CD14-positive monocyte (primary cell): Measurements from ENCODE around the gene TUBB4B. TPM values are rescaled to one million over a fixed set of nuclear protein-coding genes. Genes with fewer than 3 reads are reported as not detected.

Experiments used
- DNase-seq, 3 donors: peaks; one replicate each; pipeline ENCODE4 v3.0.0-alpha.2; 2011 to 2022
- H2AFZ ChIP-seq: 2 replicates; pipeline ENCODE4 v1.6.0; 2012; ENCODE audit warnings: mild to moderate bottlenecking, low read depth, low read length, inconsistent platforms; ENCODE audit not compliant: insufficient read depth, poor library complexity, severe bottlenecking
- H3K27ac ChIP-seq, 2 donors: 1 replicate in 1 of 2; 2 replicates in 1 of 2; pipeline ENCODE4 v1.5.1; 2012 to 2013; ENCODE audit warnings: low read length in 2 of 2, control low read depth in 1 of 2, inconsistent platforms in 1 of 2, low read depth in 1 of 2, mild to moderate bottlenecking in 1 of 2
- H3K27me3 ChIP-seq, 2 donors: one replicate each; pipeline versions ENCODE4 v1.6.0 to v1.6.1; 2011 to 2013; ENCODE audit warnings: low read length in 2 of 2; ENCODE audit not compliant: control insufficient read depth in 2 of 2, insufficient read depth in 2 of 2
- H3K36me3 ChIP-seq, 2 donors: replicated peaks in 1 of 2; 1 replicate in 1 of 2; 2 replicates in 1 of 2; pipeline versions ENCODE4 v1.5.1 to v1.6.1; 2012 to 2013; ENCODE audit warnings: low read length in 2 of 2, control low read depth in 1 of 2, inconsistent platforms in 1 of 2, mild to moderate bottlenecking in 1 of 2; ENCODE audit not compliant: insufficient read depth in 2 of 2, control insufficient read depth in 1 of 2
- H3K4me1 ChIP-seq, 2 donors: 1 replicate in 1 of 2; 2 replicates in 1 of 2; pipeline versions ENCODE4 v1.5.1 to v1.6.1; 2012 to 2013; ENCODE audit warnings: low read length in 2 of 2, control low read depth in 1 of 2, inconsistent platforms in 1 of 2, mild to moderate bottlenecking in 1 of 2, moderate library complexity in 1 of 2; ENCODE audit not compliant: insufficient read depth in 2 of 2, control insufficient read depth in 1 of 2
- H3K4me2 ChIP-seq: replicated peaks from 2 replicates; pipeline ENCODE3; 2012; ENCODE audit warnings: low read length, moderate library complexity, mild to moderate bottlenecking; ENCODE audit not compliant: poor library complexity, severe bottlenecking; ENCODE audit errors: extremely low read depth
- H3K4me3 ChIP-seq, 3 experiments: fragments of 200-600 bp in 1 of 3; sonication (generic) in 1 of 3; replicated peaks in 1 of 3; 1 replicate in 2 of 3; 2 replicates in 1 of 3; pipeline ENCODE4 v1.5.1; 2011 to 2013; ENCODE audit warnings: low read length in 3 of 3, mild to moderate bottlenecking in 3 of 3, control low read depth in 2 of 3, low read depth in 2 of 3, inconsistent platforms in 1 of 3, moderate library complexity in 1 of 3
- H3K79me2 ChIP-seq: 2 replicates; pipeline ENCODE4 v1.6.0; 2012; ENCODE audit warnings: mild to moderate bottlenecking, control low read depth, inconsistent platforms, low read length, moderate library complexity; ENCODE audit not compliant: insufficient read depth
- H3K9ac ChIP-seq: 2 replicates; pipeline ENCODE4 v1.6.0; 2017; ENCODE audit warnings: low read length, mild to moderate bottlenecking; ENCODE audit not compliant: insufficient read depth, poor library complexity, severe bottlenecking
- H3K9me3 ChIP-seq, 2 donors: replicated peaks in 1 of 2; 1 replicate in 1 of 2; 2 replicates in 1 of 2; pipeline versions ENCODE4 v1.5.1 to v1.6.1; 2012 to 2013; ENCODE audit warnings: low read length in 2 of 2, control low read depth in 1 of 2; ENCODE audit not compliant: control insufficient read depth in 1 of 2, insufficient read depth in 1 of 2
- H4K20me1 ChIP-seq: 2 replicates; pipeline ENCODE4 v1.6.0; 2012; ENCODE audit warnings: mild to moderate bottlenecking, low read length, control low read depth, moderate library complexity; ENCODE audit not compliant: insufficient read depth
- H3K27ac Mint-ChIP-seq, 7 donors: one replicate each; pipeline ENCODE4 v1.8.0; 2020; ENCODE audit warnings: mild to moderate bottlenecking in 7 of 7, mixed read lengths in 7 of 7, moderate library complexity in 6 of 7, inconsistent platforms in 2 of 7
- H3K27me3 Mint-ChIP-seq, 3 donors: one replicate each; pipeline ENCODE4 v1.8.0; 2021 to 2022; ENCODE audit warnings: low read depth in 3 of 3, mild to moderate bottlenecking in 3 of 3, mixed read lengths in 3 of 3, moderate library complexity in 3 of 3, inconsistent platforms in 1 of 3
- H3K36me3 Mint-ChIP-seq, 2 donors: one replicate each; pipeline ENCODE4 v1.8.0; 2020; ENCODE audit warnings: mixed read lengths in 2 of 2, inconsistent platforms in 1 of 2, mild to moderate bottlenecking in 1 of 2
- H3K4me1 Mint-ChIP-seq: one replicate; pipeline ENCODE4 v1.8.0; 2020; ENCODE audit warnings: mild to moderate bottlenecking, mixed read lengths
- H3K4me3 Mint-ChIP-seq, 2 donors: one replicate each; pipeline ENCODE4 v1.8.0; 2020; ENCODE audit warnings: mild to moderate bottlenecking in 2 of 2, mixed read lengths in 2 of 2, moderate library complexity in 1 of 2
- H3K9me3 Mint-ChIP-seq, 7 donors: one replicate each; pipeline ENCODE4 v1.8.0; 2020 to 2022; ENCODE audit warnings: mixed read lengths in 7 of 7, mild to moderate bottlenecking in 6 of 7, moderate library complexity in 6 of 7, inconsistent platforms in 2 of 7
- WGBS: methylation state at CpG from one replicate; pipeline ENCODE4 v1.1.5; 2013; ENCODE audit warnings: missing lambda C conversion rate; ENCODE audit not compliant: insufficient coverage; 5-methylcytosine and 5-hydroxymethylcytosine counted together
- intact Hi-C, 2 donors: fragments of 100-400 bp; cut with micrococcal nuclease; formaldehyde crosslinking; loops; one replicate each; pipeline versions ENCODE4 v1.15.0 to v1.15.1; 2023
- polyA plus RNA-seq, 3 donors: library from polyadenylated mRNA; depleted of rRNA in 1 of 3; unstranded in 2 of 3; stranded (reverse) in 1 of 3; fragments of 300-500 nt in 2 of 3; fragments of >200 nt in 1 of 3; fragmentation: Illumina TruSeq in 2 of 3; gene quantifications; 1 replicate in 2 of 3; 2 replicates in 1 of 3; pipeline ENCODE4 v1.2.3, GENCODE V29; 2012 to 2021
- TF ChIP-seq, protein P1 (sequence below): fragments of 200-600 bp; IDR thresholded peaks from one replicate; pipeline ENCODE4 v1.8.0; 2022; ENCODE audit warnings: antibody characterized with exemption, mild to moderate bottlenecking

The TUBB4B gene
- polyA plus RNA-seq, 3 donors = 58.1 to 284 (median 70.8) TPM

DNA sequence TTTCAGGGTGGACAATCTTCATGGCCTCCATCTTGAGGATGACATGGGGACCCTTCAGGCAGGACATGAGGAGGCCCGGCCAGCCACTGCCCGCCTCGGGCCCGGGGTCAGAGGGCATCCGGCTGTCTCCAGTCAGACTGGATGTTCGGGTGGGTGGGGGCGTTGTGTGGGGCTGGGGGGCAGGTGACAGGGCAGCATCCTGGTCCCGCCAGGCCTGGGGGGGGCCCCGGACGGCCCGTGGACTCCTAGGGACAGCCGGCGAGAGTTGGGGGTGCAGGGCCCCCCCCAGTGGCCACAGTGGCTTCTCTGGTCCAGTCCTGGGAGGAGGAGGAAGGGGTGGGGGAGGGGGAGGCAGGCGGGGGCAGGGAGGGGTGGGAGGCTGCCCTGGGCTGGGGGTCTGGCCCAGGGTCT lies 20.0 kb upstream of the TUBB4B start:
- DNase-seq = no peak
- intact Hi-C loops = loop anchor here in 1 of 2 donors (5.0 kb wide), 1 partner anchor 94 kb away; no protein-coding TSS in a partner anchor
- TF ChIP-seq, protein P1, sequence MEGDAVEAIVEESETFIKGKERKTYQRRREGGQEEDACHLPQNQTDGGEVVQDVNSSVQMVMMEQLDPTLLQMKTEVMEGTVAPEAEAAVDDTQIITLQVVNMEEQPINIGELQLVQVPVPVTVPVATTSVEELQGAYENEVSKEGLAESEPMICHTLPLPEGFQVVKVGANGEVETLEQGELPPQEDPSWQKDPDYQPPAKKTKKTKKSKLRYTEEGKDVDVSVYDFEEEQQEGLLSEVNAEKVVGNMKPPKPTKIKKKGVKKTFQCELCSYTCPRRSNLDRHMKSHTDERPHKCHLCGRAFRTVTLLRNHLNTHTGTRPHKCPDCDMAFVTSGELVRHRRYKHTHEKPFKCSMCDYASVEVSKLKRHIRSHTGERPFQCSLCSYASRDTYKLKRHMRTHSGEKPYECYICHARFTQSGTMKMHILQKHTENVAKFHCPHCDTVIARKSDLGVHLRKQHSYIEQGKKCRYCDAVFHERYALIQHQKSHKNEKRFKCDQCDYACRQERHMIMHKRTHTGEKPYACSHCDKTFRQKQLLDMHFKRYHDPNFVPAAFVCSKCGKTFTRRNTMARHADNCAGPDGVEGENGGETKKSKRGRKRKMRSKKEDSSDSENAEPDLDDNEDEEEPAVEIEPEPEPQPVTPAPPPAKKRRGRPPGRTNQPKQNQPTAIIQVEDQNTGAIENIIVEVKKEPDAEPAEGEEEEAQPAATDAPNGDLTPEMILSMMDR = no peak
- H3K9me3 Mint-ChIP-seq = no peaks in the 10 kb centered on the region
- no peak overlapping the region for H3K4me2 ChIP-seq
- peaks cover 3 to 22% (median 13%) of the 10 kb centered on the region in 3 donors for H3K27me3 Mint-ChIP-seq
- peaks cover 0 to 14% of the 10 kb centered on the region in 2 donors for H3K27me3 ChIP-seq
- H3K27ac ChIP-seq = no peak overlapping the region
- H3K4me3 ChIP-seq = no peak overlapping the region
- peaks cover 5% of the 10 kb centered on the region in 2 donors for H3K36me3 Mint-ChIP-seq
- peaks cover 33 to 54% of the 10 kb centered on the region in 2 donors for H3K4me1 ChIP-seq
- H3K36me3 ChIP-seq = peaks cover 3 to 6% of the 10 kb centered on the region in 2 donors
- no peak overlapping the region for H3K27ac Mint-ChIP-seq
- WGBS = 100% methylated on average over 2 of the region's 14 CpGs
- H2AFZ ChIP-seq = no peak overlapping the region
- H3K79me2 ChIP-seq = no peaks in the 10 kb centered on the region
- H3K9ac ChIP-seq = no peak overlapping the region
- peaks cover 23% of the 10 kb centered on the region for H3K4me1 Mint-ChIP-seq
- no peaks in the 10 kb centered on the region for H3K9me3 ChIP-seq
- H4K20me1 ChIP-seq = no peaks in the 10 kb centered on the region
- peak overlapping the region in 1 of 2 donors; percentile 26 for H3K4me3 Mint-ChIP-seq

DNA sequence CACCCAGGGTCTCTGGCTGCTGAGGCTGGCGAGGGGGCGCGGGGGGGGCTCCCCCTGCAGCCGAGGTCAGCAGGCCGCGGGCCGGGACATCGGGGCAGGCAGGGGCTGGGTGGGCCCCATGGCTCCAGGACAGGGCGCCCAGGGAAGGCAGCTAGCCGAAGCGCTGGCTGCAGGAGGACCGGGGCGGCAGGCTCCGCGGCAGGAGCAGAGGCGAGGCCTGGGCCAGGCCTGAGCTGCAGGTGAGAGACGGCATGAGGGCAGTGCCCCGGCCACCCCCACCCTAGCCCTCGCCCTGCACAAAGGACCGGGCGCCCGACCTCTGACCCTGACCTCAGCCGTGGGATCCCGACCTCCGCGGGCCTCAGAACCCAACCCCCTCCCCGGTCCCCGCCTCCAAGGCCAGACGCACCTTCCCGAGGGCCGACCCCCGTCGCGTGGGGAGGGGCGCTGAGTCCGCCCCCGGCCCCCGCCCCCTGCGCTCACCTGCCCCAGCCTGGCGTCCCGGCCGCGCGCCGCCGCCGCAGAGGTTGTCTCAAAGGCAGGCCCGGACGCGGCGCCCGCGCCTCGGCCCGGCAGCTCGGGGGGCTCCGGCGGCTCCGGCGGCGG lies 19.5 kb upstream of the TUBB4B start:
- no peak overlapping the region for H2AFZ ChIP-seq
- Mint-ChIP-seq H3K27me3 (peaks cover 5 to 26% (median 13%) of the 10 kb centered on the region in 3 donors), H3K9me3 (no peaks in the 10 kb centered on the region), H3K36me3 (peaks cover under 1 to 2% of the 10 kb centered on the region in 2 donors), H3K27ac (no peak overlapping the region), H3K4me3 (peak overlapping the region in 1 of 2 donors; percentile 62), H3K4me1 (peaks cover 23% of the 10 kb centered on the region)
- no peak for DNase-seq
- H3K27me3 ChIP-seq = peaks cover 0 to 15% of the 10 kb centered on the region in 2 donors
- peak overlapping the region in 1 of 3 experiments; percentile 48 for H3K4me3 ChIP-seq
- 7% methylated on average over 61 of the region's 61 CpGs for WGBS
- H3K27ac ChIP-seq = no peak overlapping the region
- no peaks in the 10 kb centered on the region for H4K20me1 ChIP-seq
- H3K9me3 ChIP-seq = no peaks in the 10 kb centered on the region
- intact Hi-C loops = loop anchor here (2.0 to 5.0 kb wide), 2 partner anchors 21 to 94 kb away; partner anchors contain the start of gene TPRN (in 2 of the 2)
- no peak overlapping the region for H3K9ac ChIP-seq
- H3K4me1 ChIP-seq = peaks cover 33 to 52% of the 10 kb centered on the region in 2 donors
- no peaks in the 10 kb centered on the region for H3K79me2 ChIP-seq
- H3K36me3 ChIP-seq = peaks cover 0 to 1% of the 10 kb centered on the region in 2 donors
- peak overlapping the region; percentile 57 for H3K4me2 ChIP-seq
- TF ChIP-seq, protein P1 = no peak
